Skin of body (tissue), 2 donors: ENCODE data around the gene ITGA11. TPM values are rescaled to one million over a fixed set of nuclear protein-coding genes. Genes with fewer than 3 reads are reported as not detected.
A peak's percentile ranks its signal among the peaks of the same experiment; 100 is the strongest.

Experiments used
- DNase-seq: peaks from one replicate; lab custom pipeline; 2025; lab: John Stamatoyannopoulos, UW
- total RNA-seq: library from RNA; depleted of rRNA; stranded (reverse); fragments of >200 nt; gene quantifications from one replicate; pipeline ENCODE4 v1.2.3, GENCODE V29; 2014

The ITGA11 gene
- total RNA-seq, 1 donor from 2014 or later = 5.7 TPM

DNA sequence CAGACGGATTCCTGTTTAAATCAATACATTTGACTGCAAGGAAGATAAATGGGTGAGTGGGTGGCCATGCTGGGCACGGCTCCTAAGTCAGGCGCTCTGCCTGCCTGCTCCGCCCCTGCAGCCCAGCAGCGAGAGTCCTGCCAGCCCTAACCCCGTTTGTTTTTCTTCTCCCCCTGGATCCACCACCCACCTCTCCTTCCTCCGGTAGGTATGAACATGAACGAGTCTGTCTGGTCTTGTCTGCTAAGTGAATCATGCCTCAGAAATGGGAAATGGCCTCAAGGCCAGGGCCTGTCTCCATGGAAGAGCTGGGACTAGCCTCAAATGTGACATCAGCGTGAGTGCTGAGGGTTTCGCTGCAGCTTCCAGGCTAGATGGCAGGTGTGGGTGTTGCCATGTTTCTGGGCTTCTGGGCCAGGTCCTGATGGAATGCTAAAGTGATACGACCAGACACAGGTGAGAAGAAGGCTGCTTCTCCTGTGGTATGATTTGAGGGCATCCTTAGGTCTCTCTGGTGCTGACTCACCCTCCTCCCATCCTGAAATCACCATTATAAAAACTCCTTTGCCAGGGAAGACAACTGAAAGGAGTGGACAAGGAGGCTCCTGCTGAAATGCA lies 160.0 kb downstream of the ITGA11 start:
- peak; percentile 23 for DNase-seq

DNA sequence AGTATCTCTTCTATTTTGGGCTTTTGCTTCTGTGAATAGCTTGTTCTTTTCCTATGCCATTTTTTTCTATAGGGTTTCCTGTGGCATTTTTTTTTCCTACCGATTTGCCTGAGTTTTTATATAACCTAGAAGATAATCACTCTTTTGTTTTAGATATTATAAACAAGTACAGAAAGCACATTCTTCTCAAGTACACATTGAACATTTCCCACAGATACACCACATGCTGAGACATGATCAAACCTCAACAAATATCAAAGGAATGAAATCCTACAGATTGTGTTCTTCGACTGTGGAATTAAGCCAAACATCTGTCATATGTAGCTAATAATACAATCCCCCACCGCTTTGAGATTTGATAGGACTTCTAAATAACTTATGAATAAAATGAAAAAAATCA lies 163.6 kb downstream of the ITGA11 start:
- DNase-seq = no peak

DNA sequence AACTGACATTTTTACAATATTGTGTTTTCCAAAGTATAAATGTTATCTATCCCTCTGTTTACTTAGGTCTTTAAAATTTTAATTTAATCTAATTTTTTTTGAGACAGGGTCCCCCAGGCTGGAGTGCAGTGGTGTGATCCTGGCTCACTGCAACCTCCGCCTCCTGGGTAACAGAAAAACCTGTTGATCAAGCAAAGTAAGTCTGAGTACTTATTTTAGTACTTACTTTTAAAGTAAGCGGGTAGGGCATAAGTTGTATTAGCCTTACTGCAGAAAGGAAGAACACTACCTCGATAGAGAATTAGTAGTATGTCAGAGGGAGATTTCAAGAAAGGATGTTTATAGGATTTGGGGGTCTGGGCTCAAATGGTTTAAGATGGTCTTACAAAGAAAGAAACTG lies 166.3 kb downstream of the ITGA11 start:
- DNase-seq = no peak

DNA sequence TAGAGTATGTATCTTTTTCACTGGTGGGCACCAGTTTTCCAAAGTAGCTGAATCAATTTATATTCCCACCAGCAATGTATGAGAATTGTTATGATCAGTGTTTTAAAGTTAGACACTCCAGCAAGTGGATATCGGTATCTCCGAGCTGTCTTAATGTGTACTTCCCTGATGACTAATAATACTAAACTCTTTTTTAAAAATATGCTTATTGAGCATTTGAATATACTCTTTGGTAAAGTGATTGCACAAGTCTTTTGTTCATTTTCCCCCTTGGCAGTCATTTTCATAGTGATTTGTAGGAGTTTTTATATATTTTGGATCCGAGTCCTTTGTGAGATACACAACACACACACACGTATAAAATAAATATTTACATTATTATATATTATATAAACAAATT lies 166.9 kb downstream of the ITGA11 start:
- DNase-seq = no peak

DNA sequence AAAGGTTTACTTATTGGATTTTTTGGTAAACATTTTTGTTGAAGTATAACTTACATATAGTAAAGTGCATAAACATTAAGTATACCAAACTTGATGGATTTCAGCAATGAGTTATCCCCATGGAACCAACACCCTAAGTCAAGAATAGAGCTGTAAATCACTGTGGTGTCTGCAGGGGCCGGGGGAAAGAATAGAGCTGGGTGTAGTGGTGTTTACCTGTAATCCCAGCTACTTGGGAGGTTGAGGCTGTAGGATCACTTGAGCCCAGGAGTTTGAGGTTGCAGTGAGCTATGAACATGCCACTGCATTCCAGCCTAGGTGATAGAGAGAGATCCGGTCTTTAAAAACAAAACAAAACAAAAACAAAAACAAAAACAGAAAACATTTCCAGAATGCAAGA lies 167.7 kb downstream of the ITGA11 start:
- no peak for DNase-seq

DNA sequence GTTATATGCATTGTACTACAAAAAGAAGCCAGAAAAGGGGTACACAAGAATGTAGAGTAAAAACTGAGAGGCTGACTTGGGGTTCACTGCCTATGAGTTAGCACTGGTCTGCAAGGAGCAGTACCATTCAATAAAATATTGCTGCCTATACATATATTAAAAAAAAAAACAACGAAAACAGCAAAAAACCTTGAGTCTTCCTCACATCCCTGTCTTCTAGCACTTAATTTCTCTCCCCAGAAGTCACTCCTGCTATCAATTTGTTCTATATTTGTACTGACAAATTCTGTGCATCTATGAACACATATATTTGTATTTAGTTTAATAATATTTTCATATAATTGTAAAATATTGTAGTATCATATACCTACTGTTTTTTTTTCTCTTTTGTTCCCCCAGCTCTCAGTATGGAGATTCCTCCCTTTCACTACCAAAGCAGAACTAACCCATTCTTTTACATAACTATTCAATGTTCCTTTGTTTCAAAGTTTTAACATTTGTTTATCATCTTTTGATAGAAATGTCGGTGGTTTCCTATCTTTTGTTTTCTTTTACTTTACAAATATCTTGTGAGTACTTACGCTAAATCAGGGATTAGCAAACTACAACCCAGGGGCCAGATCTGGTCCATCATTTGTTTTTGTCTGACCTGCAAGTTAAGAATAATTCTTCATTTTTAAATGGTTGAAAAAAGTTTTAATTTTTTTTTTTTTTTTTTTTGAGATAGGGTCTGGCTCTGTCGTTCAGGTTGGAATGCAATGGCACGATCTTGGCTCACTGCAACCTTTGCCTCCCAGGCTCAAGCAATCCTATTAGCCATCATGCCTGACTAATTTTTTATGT lies 169.2 kb downstream of the ITGA11 start:
- no peak for DNase-seq

DNA sequence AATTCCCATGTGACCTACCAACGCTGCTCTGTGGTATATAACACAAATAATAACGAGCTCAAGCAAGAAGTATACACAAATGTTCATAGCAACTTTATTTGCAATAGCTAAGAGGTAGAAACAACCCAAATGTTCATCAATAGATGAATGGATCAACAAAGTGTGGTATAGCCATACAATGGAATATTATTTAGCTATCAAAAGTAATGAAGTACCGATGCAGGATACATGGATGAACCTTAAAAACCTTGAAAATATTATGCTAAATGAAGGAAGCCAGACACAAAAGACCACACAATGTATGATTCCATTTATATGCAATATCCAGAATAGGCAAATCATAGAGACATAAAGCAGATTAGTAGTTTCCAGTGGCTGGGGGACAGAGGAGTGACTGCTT lies 170.0 kb downstream of the ITGA11 start:
- DNase-seq = no peak

DNA sequence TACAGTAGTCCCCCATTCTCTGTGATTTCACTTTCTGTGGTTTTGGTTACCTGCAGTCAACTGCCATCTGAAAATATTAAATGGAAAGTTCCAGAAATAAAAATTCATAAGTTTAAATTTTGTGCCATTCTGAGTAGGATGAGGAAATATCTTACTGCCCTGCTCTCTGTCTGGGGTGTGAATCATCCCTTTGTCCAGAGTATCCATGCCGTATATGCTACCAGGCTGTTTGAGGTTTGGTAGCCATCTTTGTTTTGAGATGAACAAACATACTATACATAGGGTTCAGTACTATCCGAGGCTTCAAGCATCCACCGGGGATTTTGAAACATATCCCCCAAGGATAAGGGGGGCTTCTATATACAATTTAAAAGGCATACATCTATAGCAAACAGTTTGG lies 170.7 kb downstream of the ITGA11 start:
- DNase-seq = no peak

DNA sequence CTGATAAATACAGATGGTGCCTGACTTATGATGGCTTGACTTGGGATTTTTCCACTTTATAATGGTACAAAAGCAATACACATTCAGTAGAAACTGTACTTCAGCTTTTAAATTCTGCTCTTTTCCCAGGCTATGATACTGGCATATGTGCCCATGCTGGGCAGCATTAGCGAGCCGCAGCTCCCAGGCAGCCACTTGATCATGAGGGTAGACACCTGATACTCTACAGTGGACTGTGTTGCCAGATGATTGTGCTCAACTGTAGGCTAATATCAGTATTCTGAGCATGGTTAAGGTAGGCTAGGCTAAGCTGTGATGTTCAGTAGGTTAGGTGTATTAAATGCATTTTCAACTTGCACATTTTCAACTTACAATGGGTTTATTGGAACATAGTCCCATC lies 172.1 kb downstream of the ITGA11 start:
- DNase-seq = no peak

DNA sequence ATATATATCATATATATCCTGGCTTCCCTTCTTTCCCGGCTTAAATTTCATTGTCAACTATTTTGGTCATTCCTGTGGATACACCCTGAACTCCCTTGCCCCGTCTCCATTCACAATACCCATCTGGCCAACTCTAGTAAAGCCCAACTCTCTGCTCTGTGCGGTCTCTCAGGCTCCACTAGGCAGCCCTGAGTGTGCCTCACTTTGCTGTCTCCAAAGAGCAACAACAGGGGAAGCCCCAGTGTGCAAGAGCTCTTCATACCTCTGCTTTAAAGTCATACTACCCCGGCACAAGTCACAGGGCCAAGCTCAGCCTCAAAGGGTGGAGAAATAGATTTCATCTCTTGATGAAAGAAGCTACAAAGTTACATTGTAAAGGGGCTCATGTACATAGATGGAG lies 173.3 kb downstream of the ITGA11 start:
- no peak for DNase-seq

DNA sequence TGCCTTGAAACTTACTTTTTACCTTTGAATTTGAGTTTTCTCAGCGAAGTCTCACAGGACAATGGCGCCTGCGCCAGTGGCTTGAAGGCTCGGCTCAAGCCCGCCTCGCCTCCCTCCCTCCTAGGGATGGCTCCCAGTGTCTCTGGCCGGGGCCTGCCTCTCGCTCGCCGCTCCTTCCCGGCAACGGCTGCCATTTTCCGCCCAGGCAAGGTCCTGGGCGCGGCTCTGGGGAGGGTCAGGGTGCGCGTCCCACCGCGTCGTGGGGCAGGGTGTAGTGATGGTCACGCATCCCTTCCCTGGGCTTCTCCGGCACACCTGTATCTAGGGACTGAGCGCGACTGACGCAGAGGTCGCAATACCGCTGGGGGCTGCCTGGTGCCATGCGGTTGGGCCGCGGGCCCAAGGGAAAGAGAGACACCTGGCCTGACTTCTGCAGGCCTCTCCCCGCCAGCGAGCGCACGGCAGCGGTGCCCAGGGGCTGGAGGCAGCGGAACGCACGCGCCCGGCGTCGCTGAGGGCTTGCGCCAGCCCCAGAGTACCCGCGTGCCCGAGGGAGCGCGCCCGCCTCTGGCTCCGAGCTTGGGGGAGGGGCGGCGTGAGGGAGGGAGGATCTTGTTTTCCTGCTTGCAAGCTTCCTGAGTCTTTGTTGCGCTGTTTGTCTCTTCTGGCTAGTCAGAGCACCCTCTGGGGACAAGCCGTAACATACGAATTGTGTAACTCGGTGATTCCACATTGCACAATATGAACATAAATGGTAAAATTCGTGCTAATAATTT lies 175.1 kb downstream of the ITGA11 start:
- DNase-seq = peak; percentile 75

DNA sequence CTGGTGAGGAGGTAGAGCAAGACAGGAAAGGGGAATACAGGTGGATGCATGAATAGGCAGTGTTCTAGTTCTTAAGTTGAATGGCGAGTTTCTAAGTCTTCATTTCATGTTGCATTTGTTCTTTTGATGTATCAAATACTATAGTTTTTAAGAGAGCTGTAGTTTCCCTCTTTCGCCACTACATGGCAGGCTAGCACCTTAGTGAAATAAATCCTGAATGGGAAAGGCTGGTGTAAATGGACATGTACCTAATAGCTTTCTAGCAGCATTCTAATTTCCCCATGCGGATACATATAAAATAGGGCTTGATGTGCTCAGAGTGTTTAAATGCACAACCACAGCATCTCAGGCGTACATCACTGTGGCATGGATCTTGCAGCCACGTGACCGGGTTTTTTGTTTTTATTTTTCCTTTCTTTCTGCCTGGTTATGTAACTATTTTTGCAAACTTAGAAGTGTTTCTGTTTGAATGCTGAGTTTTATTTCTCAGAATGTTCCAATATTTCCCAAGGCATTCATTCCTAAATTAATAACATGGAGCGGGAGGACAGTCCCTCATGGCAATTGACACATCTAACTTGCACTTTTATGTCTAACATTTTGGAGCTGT lies 178.9 kb downstream of the ITGA11 start:
- DNase-seq = peak; percentile 64

DNA sequence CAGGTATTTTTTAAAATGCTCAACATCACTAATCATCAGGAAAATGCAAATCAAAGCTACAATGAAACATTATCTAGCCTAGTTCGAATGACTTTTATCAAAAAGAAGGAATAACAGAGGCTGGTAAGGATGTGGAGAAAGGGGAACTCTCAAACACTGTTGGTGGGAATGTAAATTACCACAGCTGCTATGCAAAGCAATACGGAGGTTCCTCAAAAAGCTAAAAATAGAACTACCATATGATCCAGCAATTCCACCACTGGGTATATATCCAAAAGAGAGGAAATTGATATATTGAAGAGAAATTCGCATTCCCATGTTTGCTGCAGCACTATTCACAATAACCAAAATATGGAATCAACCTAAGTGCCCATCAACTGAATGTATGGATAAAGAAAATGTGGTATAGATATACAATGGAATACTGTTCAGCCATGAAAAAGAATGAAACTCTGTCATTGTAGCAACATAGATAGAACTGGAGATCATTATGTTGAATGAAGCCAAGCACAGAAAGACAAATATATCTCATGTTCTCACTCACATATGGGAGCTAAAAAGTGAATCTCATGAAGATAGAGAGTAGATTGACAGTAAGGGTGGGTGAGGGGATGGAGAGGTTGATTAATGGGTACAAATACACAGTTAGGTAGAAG lies 182.8 kb downstream of the ITGA11 start:
- no peak for DNase-seq

Other genes with a start within 250 kb of the ITGA11 start
- gene CALML4, start 226.8 kb downstream of the ITGA11 start, total RNA-seq = 6.1 TPM
- 15.3 TPM for gene CLN6, start 202.4 kb downstream of the ITGA11 start, total RNA-seq
- gene FEM1B, start 154.4 kb downstream of the ITGA11 start, total RNA-seq = 70.7 TPM
- gene CORO2B, start 146.8 kb upstream of the ITGA11 start, total RNA-seq = 2.4 TPM